Measurements from ENCODE around the gene TSEN15.

- TF ChIP-seq EZH2 (optimal IDR thresholded peaks at IDR 0.05; ENCODE audit: low read depth, low read length), result no peak
- no peak for TF ChIP-seq CTCF (IDR thresholded peaks at IDR 0.05; ENCODE audit: low read length)
- no peak for TF ChIP-seq EZH2phosphoT487 (IDR thresholded peaks at IDR 0.05; ENCODE audit: low read length)
Measured at GRCh38 chr1:184112176-184112948, 60.8 kb downstream of the TSEN15 start.

All from MM.1S (cell line).